GM20000 (cell line): ENCODE measurements around the gene SPOUT1.

Experiments used
- DNase-seq: peaks from one replicate; pipeline ENCODE4 v3.0.0; 2012; ENCODE audit warnings: low spot score
- CTCF ChIP-seq: IDR thresholded peaks from 2 replicates; pipeline ENCODE4 v1.5.1; 2012; ENCODE audit warnings: mild to moderate bottlenecking, control low read depth; ENCODE audit errors: extremely low read depth, missing control alignments

SPOUT1 gene

GRCh38 chr9:128828719-128829452, 708 bp downstream of the SPOUT1 start:
- TF ChIP-seq CTCF, result no peak
- DNase-seq, result no peak

DNA sequence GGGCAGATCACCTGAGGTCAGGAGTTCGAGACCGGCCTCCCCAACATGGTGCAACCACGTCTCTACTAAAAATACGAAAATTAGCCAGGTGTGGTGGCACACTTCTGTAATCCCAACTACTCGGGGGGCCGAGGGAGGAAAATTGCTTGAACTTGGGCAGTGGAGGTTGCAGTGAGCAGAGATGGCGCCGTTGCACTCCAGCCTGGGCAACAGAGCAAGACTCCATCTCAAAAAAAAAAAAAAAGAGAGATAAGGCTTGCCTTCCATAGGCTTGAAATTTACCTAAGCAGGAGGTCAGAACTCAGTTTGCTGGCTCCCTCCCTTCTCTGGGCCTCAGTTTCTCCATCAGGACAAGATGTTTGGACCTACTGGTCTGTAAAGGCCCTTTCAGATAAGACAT, 1.3 kb downstream of the SPOUT1 start:
- no peak for TF ChIP-seq CTCF
- no peak for DNase-seq

GRCh38 chr9:128825923-128826700, 3.5 kb downstream of the SPOUT1 start:
- no peak for DNase-seq
- no peak for TF ChIP-seq CTCF

DNA sequence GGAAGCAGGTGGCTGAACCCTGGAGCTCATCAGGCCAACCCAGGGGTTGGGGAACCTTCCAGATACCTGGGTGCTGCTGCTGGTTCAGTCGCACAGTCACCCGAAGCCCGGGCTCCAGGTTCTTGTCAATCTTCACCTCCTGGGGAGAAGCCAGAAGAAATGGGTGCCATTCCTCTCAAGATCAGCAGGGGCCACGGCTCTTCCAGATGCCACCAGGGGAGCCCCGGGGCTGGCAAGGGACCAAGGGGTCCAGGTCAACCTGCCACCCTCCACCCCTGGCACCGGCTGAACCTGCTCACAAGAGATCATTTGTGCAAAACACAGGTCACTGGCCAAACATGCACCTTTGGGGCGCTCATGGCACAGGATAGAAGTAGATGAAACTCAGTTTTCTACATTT, 4.7 kb downstream of the SPOUT1 start:
- TF ChIP-seq CTCF, result no peak

DNA sequence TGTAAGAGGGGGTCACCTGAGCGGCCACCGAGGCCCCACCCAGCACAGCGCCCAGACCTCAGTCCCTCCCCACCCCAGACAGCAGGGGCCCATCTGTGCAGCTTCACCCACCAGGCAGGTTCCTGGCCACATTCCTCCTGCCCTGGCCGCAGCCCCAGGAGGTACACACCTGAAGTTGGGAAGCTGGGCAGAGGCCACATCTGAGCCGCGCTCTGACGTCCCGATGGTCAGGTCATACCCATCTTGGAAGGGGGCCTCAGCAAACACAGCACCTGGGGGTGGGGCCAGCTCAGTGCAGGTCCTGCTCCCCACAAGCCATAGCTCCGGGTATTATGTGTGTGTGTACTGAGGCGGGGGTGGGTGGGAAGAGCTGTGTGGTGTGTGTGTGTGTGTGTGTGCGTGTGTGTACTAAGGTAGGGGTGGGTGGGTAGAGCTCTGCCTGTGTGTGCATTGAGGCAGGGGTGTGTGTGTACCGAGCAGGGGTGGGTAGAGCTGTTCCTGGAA, 5.6 kb downstream of the SPOUT1 start:
- TF ChIP-seq CTCF, result no peak
- DNase-seq, result no peak

More for the DNA sequence above, 4.7 kb downstream of the SPOUT1 start:
- no peak for DNase-seq

DNA sequence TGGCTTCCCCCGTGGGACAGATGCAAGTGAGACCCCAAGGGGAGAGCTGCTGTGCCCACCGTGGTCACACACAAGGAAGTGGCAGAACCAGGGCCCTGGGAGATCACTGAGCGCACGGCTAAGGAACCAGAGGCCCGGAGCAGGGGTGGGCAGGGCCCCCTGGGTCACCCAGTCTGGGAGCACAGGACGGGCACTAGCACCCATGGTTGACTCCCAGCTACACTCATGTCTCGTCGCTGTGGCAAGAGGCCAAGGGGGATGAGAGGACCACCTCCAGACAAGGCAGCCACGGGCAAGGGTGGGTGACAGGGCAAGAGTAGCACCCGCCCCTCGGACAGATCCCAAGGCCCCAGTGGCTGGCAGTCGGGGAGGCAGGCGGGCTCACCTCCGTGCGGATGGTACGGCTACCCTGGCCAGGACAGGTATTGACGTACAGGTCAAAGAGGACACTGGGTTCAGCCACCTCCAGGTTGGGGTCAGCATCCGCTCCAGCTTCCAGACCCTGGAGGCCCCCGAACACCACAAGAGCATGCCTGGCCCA, 6.2 kb downstream of the SPOUT1 start:
- no peak for TF ChIP-seq CTCF
- no peak for DNase-seq
